ENCODE data around the gene PGC.
A peak's percentile ranks its signal among the peaks of the same experiment; 100 is the strongest.

Gene PGC

DNA sequence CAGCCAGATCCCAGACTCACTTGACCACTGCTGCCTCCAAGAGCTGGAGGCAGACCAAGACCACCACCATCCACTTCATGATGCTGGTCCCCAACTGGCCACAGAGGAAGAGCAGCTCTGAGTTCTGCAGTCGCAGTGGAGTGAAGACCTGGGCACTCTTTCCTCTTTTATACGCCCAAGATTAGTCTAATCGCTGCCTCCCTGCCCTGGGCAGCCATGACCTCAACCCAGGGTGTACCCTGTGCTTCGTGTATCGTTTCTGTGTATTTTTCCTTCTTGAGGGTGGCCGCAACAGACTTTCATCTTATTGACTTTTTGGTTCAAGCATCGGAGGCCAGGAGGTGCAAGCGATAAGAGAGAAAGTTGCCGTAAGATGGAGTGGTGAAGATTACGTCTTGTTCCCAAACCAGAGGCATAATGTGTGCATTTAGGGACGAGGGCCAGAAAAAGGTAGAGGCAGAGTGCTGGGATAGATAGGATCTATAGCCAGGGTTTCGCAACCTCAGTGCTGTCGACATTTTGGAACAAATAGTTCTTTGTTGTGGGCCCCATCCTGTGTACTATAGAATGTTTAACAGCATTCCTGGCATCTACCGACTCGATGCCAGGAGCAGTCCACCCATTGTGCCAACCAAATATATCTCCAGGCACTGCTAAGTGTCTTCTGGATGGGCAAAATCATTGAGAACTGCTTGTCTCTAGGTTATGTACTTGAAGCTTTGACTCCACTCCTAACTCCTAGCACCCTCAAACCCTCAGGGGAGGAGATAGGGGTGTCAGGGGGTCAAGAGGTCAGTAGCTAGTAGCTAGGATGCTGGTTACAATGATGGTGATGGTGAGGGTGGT lies at the start of gene PGC:
Gene PGC (minus strand): TSS at position 142 of the 846 bp plus-strand sequence. CDS start 63 bp downstream, at position 79.
- H3K27ac ChIP-seq, result no peak within 1 kb of the TSS
- no peaks in the 10 kb centered on the region for H3K36me3 ChIP-seq
- no peaks in the 10 kb centered on the region for H4K20me1 ChIP-seq
- H3K4me1 ChIP-seq, result peaks cover 13% of the 10 kb centered on the region; the same call in 1 of the 2 replicates
- H3K4me3 ChIP-seq, result no peak within 1 kb of the TSS
- peak; percentile 21; the same call in 1 of the 2 replicates for TF ChIP-seq Cebpa-rat (IDR thresholded peaks at IDR 0.05)
- H3K9ac ChIP-seq, result no peak within 1 kb of the TSS
- no peak within 1 kb of the TSS for H3K4me2 ChIP-seq
- H3K9me3 ChIP-seq, result no peaks in the 10 kb centered on the region
- H3K27me3 ChIP-seq, result no peaks in the 10 kb centered on the region

DNA sequence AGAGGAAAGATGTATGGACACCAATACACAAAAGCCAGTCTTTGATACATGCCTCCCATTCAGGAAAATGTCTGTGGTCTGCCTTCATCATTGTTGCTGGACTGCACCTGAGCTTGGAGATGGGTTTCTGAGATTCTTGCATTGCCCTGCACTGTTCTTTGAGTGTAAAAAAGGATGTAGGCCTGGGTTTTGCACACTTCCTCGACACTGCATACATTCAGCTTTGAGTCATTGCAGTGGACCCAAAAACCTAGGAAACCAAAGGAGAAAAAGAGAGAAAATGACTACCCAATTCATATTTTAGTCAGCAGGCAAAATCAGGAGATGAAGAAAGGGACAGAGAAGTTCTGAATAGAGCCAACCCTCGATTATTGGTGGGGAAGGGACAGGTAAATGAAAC lies 49.3 kb upstream of the PGC start:
- no peak overlapping the region for H3K27ac ChIP-seq
- H3K4me2 ChIP-seq, result no peak overlapping the region
- no peaks in the 10 kb centered on the region for H3K9me3 ChIP-seq
- H3K27me3 ChIP-seq, result no peaks in the 10 kb centered on the region
- no peaks in the 10 kb centered on the region for H3K4me1 ChIP-seq
- H4K20me1 ChIP-seq, result peaks cover 32% of the 10 kb centered on the region; the same call in 1 of the 2 replicates
- H3K4me3 ChIP-seq, result no peak overlapping the region
- no peak overlapping the region for H3K9ac ChIP-seq
- TF ChIP-seq Cebpa-rat (IDR thresholded peaks at IDR 0.05), result no peak
- H3K36me3 ChIP-seq, result peaks cover 95% of the 10 kb centered on the region

DNA sequence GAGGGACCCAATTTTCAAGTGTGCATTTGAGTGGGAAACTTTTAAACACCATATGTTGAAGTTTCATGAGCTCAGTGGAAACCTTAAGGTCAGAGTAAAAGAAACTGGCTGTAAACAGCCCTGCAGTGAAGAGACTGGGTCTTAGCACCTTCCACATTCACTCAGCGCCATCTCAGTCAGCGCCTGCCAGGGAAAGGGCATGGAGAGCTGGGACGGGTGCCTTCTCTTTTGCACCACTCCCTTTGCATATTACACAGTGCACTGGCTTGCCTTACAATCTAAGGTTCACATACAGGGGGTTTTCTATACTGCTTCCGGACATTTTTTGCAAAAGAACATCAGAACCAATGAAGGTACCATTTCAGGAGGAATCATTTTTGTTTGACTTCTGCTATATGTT lies 44.8 kb upstream of the PGC start:
- Histone ChIP-seq H3K27me3 (no peaks in the 10 kb centered on the region), H3K9me3 (no peaks in the 10 kb centered on the region), H3K4me1 (peaks cover 14% of the 10 kb centered on the region), H3K36me3 (peaks cover 80% of the 10 kb centered on the region), H4K20me1 (peaks cover 42% of the 10 kb centered on the region), H3K4me2 (no peak overlapping the region), H3K9ac (no peak overlapping the region), H3K4me3 (no peak overlapping the region), H3K27ac (no peak overlapping the region)
- no peak for TF ChIP-seq Cebpa-rat (IDR thresholded peaks at IDR 0.05)

DNA sequence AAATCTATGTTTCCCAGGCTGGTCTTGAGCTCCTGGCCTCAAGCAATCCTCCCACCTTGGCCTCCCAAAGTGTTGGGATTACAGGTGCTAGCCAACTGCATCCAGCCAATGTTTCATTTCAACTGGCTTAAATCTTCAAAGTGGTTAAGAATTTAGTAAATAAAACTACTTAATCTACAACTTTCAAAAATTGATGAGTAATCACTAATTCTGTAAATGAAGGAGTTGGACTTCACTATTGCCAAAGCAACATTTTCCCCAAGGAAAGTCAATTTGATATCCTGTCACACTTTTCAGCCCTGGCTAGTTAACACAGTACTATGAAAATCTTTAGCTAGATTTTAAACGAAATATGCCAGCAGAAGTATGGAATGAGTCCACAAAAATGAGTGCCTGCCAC lies 44.1 kb upstream of the PGC start:
- H3K36me3 ChIP-seq, result peaks cover 74% of the 10 kb centered on the region
- TF ChIP-seq Cebpa-rat (IDR thresholded peaks at IDR 0.05), result no peak
- peaks cover 14% of the 10 kb centered on the region for H3K4me1 ChIP-seq
- H4K20me1 ChIP-seq, result peaks cover 42% of the 10 kb centered on the region
- H3K9ac ChIP-seq, result no peak overlapping the region
- no peak overlapping the region for H3K27ac ChIP-seq
- H3K27me3 ChIP-seq, result no peaks in the 10 kb centered on the region
- no peaks in the 10 kb centered on the region for H3K9me3 ChIP-seq
- H3K4me2 ChIP-seq, result no peak overlapping the region
- H3K4me3 ChIP-seq, result no peak overlapping the region

DNA sequence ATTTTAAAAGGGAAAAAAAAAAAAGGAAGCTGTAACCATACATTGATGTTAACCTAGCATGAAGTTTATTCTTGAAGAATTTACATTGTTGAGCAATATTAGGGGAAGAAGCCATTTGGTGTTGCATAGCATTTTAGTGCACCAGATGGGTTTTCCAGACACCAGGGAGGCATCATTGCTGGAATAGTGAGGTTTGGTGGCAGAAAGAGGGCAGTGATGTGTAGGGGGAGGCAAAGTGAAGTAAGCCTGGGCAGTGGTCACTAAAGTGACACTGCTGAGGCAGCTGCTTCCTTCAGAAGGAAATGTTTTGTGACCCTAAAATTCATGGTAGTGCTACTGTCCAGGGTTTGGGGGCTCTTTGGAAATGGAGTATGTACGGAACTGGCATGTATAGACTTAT lies 42.8 kb upstream of the PGC start:
- peaks cover 41% of the 10 kb centered on the region for H4K20me1 ChIP-seq
- H3K27me3 ChIP-seq, result no peaks in the 10 kb centered on the region
- H3K9me3 ChIP-seq, result no peaks in the 10 kb centered on the region
- no peak overlapping the region for H3K4me3 ChIP-seq
- H3K4me1 ChIP-seq, result peaks cover 26% of the 10 kb centered on the region
- H3K36me3 ChIP-seq, result peaks cover 61% of the 10 kb centered on the region
- TF ChIP-seq Cebpa-rat (IDR thresholded peaks at IDR 0.05), result no peak
- H3K4me2 ChIP-seq, result no peak overlapping the region
- H3K27ac ChIP-seq, result no peak overlapping the region
- no peak overlapping the region for H3K9ac ChIP-seq

DNA sequence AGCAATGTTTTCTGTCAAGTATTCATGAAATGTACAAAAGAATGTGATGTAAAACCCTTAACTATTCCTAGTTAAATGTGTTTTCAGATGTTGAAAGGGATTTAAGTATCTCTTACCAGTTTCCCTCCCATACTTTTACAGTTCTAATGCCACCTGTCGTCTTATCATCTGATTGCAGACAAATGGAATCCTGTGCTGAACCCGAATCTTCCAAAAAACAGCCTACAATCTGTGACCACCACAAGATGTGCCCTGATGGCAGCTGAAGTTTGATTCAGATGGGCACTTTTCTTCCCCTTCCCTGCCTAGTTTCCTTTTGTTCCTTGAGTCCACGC lies 42.2 kb upstream of the PGC start:
- Histone ChIP-seq H3K4me1 (peaks cover 32% of the 10 kb centered on the region), H3K27ac (no peak overlapping the region), H3K36me3 (peaks cover 54% of the 10 kb centered on the region), H3K4me2 (peak overlapping the region; percentile 78), H3K9ac (peak overlapping the region; percentile 40; the same call in 1 of the 2 replicates), H3K27me3 (no peaks in the 10 kb centered on the region), H3K9me3 (no peaks in the 10 kb centered on the region), H4K20me1 (peaks cover 36% of the 10 kb centered on the region), H3K4me3 (no peak overlapping the region)
- no peak for TF ChIP-seq Cebpa-rat (IDR thresholded peaks at IDR 0.05)

DNA sequence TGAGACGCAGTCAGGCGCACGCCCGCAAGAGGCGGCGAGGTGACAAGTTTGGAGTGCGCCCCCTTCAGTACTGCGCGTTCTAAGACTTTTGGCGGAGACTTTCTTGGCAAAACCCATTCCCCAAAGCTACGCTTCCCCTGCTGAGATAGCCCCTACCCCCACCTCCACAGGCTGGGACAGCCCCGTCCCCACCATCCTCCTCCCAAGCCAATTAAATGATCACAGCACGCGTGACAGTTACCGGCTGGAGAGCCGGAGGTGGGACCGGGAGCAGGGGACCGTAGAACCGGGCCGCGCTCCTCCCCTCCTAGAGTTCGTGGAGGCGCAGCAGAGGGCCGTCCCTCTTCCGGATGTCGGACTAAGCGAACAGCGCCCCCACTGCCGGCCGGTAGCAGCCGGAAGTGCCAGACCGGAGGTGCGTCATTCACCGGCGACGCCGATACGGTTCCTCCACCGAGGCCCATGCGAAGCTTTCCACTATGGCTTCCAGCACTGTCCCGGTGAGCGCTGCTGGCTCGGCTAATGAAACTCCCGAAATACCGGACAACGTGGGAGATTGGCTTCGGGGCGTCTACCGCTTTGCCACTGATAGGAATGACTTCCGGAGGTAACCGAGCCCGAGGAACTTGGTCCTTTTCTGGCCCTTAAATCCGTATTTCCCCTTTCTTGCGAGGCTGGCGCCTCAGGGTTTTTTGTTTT lies 40.2 kb upstream of the PGC start, which contains the start of gene TOMM6:
Gene TOMM6 (plus strand): TSS at position 476 of the 699 bp plus-strand sequence. CDS start 4 bp downstream, at position 480.
- Histone ChIP-seq H3K4me3 (peak within 1 kb of the TSS; percentile 84), H3K27ac (peak within 1 kb of the TSS; percentile 88), H3K27me3 (no peaks in the 10 kb centered on the region), H3K4me2 (peak within 1 kb of the TSS; percentile 90), H4K20me1 (peaks cover 34% of the 10 kb centered on the region), H3K9me3 (no peaks in the 10 kb centered on the region), H3K4me1 (peaks cover 32% of the 10 kb centered on the region), H3K36me3 (peaks cover 38% of the 10 kb centered on the region), H3K9ac (peak within 1 kb of the TSS; percentile 97)
- no peak for TF ChIP-seq Cebpa-rat (IDR thresholded peaks at IDR 0.05)

DNA sequence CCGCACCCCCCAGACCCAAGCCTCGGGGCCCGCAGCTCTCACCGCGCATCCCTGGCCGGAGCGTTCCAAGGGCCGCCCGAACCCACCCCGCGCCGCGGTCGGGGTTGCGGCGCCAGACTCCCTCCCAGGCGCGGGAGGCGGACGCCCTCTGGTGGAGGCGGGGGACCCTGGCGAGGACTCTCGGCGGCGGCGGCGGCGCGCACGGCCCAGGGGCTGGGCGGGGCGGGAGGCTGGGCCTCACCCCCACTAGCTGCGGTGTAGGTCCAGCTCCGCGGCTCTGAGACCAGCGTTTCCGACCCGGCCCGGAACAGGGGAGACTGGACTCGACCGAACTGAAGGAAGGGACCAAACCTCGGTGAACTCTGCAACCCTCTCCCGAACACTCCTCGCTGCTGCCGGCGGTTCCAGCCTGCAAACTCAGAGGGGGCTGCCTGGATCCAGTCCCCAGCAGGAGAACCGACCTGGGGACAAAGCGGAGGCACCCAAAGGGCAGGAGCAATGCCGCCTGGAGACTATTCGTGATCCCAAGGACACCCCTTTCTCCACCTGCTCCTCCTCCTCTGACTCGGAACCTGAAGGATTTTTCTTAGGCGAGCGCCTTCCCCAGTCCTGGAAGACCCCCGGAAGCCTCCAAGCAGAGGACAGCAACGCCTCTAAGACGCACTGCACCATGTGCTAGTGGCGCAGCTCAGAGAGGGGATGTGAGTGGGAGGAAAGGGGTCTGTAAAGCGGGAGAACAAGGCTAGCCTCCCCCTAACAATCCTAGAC lies 39.4 kb upstream of the PGC start:
- no peaks in the 10 kb centered on the region for H3K27me3 ChIP-seq
- TF ChIP-seq Cebpa-rat (IDR thresholded peaks at IDR 0.05), result no peak
- peak overlapping the region; percentile 90 for H3K4me2 ChIP-seq
- peak overlapping the region; percentile 88 for H3K27ac ChIP-seq
- peak overlapping the region; percentile 84 for H3K4me3 ChIP-seq
- peaks cover 27% of the 10 kb centered on the region for H4K20me1 ChIP-seq
- H3K36me3 ChIP-seq, result peaks cover 31% of the 10 kb centered on the region
- peak overlapping the region; percentile 97 for H3K9ac ChIP-seq
- H3K4me1 ChIP-seq, result peaks cover 35% of the 10 kb centered on the region
- no peaks in the 10 kb centered on the region for H3K9me3 ChIP-seq

DNA sequence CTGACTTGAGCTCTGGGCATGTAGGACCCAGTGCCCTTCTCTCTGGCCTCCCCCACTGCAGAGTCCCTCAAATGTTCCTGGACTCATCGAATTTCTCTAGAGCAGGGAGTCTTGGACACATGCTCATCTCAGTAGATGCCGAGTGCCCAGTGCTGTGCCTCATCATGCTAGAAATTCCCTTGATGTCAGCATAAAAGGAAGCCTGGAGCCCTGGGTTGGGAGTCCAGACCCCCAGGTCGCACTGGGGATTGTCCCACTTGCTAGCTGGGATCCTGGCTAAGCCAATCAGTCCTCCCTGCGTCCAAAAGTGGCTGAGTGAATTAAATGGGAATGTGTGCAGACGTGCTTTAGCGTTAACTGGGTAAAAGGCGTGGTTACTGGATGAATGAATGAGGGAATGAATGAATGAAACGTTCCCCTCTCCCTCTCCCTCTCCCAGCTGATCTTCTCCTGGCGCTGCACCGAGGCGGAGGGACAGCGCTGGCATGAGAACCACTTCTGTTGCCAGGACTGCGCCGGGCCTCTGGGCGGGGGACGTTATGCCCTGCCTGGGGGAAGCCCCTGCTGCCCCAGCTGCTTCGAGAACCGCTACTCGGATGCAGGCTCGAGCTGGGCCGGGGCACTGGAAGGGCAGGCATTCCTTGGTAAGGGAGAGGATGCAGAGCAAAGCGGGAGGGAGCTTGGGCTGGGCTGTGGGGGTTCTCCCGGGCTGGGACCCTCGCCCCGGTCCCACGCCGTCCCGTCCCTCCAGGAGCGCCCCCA lies 38.7 kb upstream of the PGC start:
- peak overlapping the region; percentile 97 for H3K9ac ChIP-seq
- peak overlapping the region; percentile 84 for H3K4me3 ChIP-seq
- no peak for TF ChIP-seq Cebpa-rat (IDR thresholded peaks at IDR 0.05)
- peaks cover 8% of the 10 kb centered on the region; the same call in 1 of the 2 replicates for H3K27me3 ChIP-seq
- peaks cover 23% of the 10 kb centered on the region for H3K36me3 ChIP-seq
- H3K4me2 ChIP-seq, result peak overlapping the region; percentile 90
- H3K27ac ChIP-seq, result peak overlapping the region; percentile 88
- H3K4me1 ChIP-seq, result peaks cover 43% of the 10 kb centered on the region
- peaks cover 24% of the 10 kb centered on the region for H4K20me1 ChIP-seq
- no peaks in the 10 kb centered on the region for H3K9me3 ChIP-seq
